HG03571 (cell line): Measurements from ENCODE around the gene KRTCAP2.
"Not testable (repeated sequence)": the region's sequence is repeated elsewhere in the genome, so short reads cannot be mapped to it uniquely, and the experiment has no call there.

ENCODE experiments used
- ATAC-seq: cut with Tn5 transposase; IDR thresholded peaks from one replicate; pipeline ENCODE4 v1.9.1; 2021; ENCODE audit not compliant: unreplicated experiment

Gene KRTCAP2

DNA sequence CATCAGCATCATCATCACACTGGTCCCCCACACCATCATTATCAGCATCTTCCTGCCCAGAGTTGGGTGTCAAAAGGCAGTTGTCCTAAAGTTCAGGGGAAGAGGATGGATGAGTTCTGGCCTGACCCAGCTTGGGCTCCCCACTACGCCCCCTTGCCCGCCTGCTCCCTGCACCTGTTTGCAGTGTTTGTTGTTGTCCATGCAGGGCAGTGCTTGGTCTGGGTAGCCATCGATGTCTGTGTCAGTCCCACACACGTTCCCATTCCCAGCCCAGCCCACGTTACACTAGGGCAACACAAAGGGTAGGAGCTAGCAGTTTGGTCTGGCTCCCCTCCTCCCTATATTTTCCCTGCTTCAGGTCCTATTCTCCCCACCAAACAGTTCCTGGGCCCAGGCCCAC is 27.8 kb upstream of the KRTCAP2 start:
- no peak for ATAC-seq

DNA sequence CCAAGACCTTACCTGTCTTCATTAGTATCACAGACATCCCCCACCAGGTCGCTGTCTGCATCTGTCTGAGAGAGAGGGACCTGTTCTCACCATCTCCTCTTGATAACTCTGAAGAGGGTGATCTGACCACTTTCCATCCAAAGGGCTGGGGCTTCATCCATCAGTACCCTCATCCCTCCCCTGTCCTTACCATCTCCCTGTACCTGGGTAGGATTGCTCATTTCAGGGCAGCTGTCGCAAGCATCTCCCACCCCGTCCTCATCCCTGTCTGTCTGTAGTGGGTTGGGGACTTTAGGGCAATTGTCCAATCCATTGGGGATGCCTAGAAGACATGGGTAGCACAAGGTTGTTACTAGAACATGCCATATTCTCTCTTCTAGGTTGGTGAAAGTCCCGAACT is 26.7 kb upstream of the KRTCAP2 start:
- ATAC-seq: no peak

DNA sequence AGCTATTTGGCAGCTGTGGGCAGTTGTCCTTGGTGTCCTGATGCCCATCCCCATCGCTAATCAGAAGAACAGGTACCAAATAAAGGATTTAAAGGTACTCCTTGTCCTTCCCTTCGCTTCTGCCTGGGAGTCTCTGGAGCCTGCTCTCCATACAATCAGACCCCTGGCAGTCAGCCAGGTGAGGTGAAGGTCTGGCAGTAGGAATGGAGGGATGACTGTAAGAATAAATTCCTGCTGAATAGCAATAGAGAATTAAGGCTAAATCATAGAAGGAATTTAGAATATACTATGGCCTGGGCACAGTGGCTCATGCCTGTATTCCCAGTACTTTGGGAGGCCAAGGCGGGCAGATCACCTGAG is 25.4 kb upstream of the KRTCAP2 start:
- no peak for ATAC-seq

- no peak for ATAC-seq
Measured at GRCh38 chr1:155197901-155198546, 24.9 kb upstream of the KRTCAP2 start.

- ATAC-seq: no peak
Measured at GRCh38 chr1:155196893-155197638, 24.0 kb upstream of the KRTCAP2 start.

DNA sequence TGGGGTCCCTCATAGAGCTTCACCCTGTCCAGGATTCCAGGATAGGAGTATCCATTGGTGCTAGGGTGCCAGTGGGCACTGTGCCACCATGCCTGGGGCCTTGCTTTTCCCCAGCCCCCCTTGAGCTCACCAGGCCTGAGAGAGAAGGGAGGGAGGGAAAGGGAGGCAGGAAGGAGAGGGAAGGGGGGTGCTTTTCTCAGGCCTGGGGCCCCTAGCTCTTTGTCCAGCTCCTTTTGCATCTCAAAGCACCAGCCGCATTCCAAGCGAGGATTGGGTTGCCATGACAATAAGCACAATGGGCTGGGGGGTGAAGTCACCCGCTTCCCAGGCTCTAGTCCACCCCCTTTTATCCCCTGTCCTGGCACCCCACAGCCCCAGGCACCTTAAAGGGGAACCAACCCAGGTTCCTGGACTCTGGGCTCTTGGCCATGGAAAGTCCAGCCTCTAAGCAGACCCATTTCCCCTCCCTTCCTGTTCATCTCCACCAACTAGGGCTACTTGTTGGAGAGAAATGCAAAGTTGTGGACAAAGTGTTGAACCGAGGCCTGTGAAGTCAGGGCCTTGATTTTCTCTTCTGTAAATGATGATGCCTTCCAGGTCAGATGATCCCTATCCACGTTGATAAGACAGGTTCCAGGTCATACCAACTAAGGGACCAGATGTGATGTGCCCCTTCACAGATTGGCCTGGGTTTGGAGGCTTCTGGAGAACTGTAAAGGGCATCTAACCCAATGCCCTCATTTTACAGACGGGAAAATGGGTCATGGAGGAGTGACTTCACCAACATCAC is 23.2 kb upstream of the KRTCAP2 start:
- ATAC-seq: no peak

DNA sequence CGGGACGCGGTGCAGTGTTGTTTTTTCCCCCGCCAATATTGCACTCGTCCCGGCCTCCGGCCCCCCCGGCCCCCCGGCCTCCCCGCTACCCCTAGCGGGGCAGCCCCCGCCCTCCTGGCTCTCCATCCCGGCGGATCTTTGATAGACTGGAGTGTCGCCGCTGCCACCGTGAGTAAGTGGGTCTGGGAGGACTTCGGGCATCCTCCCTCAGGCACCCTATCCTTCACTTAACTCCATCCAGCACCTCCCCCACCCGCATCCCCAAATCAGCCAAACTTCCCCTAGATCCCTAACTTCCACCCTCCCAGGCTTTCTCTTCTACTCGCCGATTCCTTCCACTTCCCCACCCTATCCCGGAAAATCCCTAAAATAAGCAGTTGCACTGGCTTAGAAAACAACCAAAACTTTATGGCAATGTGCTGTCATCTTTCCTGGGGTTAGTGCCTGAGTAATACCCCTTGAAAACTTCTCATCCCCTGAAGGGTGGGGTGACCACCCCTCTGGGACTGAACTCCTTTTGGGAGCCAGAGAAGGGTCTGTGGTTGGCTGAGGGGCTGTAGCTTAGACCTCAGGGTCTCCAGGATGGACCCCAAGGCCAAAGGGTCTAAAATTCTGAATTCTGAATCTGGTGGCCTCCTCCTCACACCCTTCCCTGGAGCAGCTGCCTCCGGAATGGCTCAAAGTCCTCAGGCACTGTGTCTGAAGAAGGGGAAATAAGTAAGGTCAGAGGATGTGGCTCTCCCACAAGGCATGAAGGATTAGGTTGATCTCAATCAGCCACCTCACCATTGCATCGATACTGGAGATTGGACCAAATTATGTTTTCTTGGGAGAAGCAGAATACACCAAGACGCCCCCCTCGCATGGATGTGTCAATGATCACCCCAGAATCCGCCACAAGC is 22.3 kb upstream of the KRTCAP2 start:
- ATAC-seq: no peak

- not testable (repeated sequence) for ATAC-seq
Measured at GRCh38 chr1:155193991-155194240, 20.8 kb upstream of the KRTCAP2 start.

GRCh38 chr1:155193275-155193990 is 20.3 kb upstream of the KRTCAP2 start:
- peak; percentile 45 for ATAC-seq

- ATAC-seq: no peak
Measured at GRCh38 chr1:155192346-155193274, 19.5 kb upstream of the KRTCAP2 start.

GRCh38 chr1:155191904-155192303 is 18.8 kb upstream of the KRTCAP2 start:
- ATAC-seq: no peak

DNA sequence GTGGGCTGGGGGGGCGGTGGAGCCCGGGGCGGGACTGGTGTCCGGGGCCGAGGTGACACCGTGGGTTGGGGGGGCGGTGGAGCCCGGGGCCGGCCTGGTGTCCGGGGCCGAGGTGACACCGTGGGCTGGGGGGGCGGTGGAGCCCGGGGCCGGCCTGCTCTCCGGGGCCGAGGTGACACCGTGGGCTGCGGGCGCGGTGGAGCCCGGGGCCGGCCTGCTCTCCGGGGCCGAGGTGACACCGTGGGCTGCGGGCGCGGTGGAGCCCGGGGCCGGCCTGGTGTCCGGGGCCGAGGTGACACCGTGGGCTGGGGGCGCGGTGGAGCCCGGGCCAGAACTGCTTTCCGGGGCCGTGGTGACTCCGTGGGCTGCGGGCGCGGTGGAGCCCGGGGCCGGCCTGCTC is 16.8 kb upstream of the KRTCAP2 start:
- ATAC-seq: not testable (repeated sequence)

- ATAC-seq: no peak
Measured at GRCh38 chr1:155188268-155188667, 15.2 kb upstream of the KRTCAP2 start.

- no peak for ATAC-seq
Measured at GRCh38 chr1:155187456-155187891, 14.4 kb upstream of the KRTCAP2 start.

DNA sequence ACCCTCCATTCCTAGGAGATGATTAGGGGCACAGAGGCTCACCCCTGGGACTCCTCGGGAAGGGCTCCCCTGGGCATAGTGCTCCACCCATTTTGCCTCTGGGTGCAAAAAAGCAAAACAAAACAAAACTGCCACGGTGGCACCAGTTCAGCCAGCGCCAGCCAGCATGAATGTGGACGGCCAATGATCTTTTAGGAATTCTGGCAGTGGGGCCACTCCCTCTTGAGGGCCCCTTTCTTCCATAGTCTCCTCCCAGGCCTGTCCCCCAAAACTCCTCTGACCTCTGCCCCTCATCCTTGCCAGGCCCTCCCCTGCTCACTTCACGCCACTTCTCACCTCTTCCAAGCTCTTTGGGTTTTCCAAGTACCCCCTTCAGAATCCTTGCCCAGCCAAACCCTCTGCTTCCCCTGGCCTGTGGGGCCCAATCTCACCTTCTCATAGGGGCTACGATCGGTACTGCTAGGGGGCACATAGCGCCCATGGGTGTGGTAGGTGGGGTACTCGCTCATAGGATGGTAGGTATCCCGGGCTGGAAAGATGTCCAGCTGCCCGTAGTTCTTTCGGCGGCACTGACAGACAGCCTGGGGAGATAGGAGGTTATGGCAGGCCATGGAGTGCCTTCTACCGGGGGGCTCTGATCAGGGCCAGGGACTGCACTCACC is 13.8 kb upstream of the KRTCAP2 start:
- ATAC-seq: no peak

- no peak for ATAC-seq
Measured at GRCh38 chr1:155186067-155186793, 13.1 kb upstream of the KRTCAP2 start.

DNA sequence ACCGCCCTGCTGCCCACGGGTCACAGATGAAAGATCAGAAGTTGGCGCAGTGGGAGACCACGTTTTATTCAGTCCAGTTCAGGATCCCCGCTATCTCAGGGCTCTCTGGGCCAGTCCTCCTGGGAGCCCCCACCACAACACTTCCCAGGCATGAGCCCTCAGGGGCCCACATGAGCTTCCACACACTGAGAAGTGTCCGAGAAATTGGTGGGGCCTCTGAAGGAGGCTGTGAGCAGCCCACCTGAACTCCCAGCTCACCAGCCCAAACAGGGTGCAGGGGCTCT is 12.6 kb upstream of the KRTCAP2 start:
- ATAC-seq: no peak
